ENCODE measurements around the gene HOXB5.
A peak's percentile ranks its signal among the peaks of the same experiment; 100 is the strongest.

HOXB5 gene

GRCh38 chr17:48547808-48548522, 45.6 kb downstream of the HOXB5 start:
- no peak for TF ChIP-seq CTCF (IDR thresholded peaks at IDR 0.05)
- H3K4me1 Mint-ChIP-seq = peaks cover 83% of the 10 kb centered on the region
- H3K36me3 Mint-ChIP-seq (ENCODE audit: low read depth) = peaks cover 31% of the 10 kb centered on the region
- H3K27me3 Mint-ChIP-seq (ENCODE audit: low read depth, poor library complexity) = no peaks in the 10 kb centered on the region
- H3K9me3 Mint-ChIP-seq = no peaks in the 10 kb centered on the region
- no peak for DNase-seq
- peak overlapping the region; percentile 99 for H3K4me3 Mint-ChIP-seq
- H3K27ac Mint-ChIP-seq = peak overlapping the region; percentile 100

- peaks cover 76% of the 10 kb centered on the region for H3K4me1 Mint-ChIP-seq
- H3K27ac Mint-ChIP-seq = peak overlapping the region; percentile 100
- TF ChIP-seq CTCF (IDR thresholded peaks at IDR 0.05) = no peak
- no peaks in the 10 kb centered on the region for H3K9me3 Mint-ChIP-seq
- peaks cover 2% of the 10 kb centered on the region for H3K27me3 Mint-ChIP-seq (ENCODE audit: low read depth, poor library complexity)
- H3K4me3 Mint-ChIP-seq = peak overlapping the region; percentile 99
- DNase-seq = no peak
- H3K36me3 Mint-ChIP-seq (ENCODE audit: low read depth) = peaks cover 38% of the 10 kb centered on the region
These were observed 46.4 kb downstream of the HOXB5 start for GRCh38 chr17:48546924-48547807.

GRCh38 chr17:48546137-48546923, 47.2 kb downstream of the HOXB5 start:
- peaks cover 40% of the 10 kb centered on the region for H3K36me3 Mint-ChIP-seq (ENCODE audit: low read depth)
- TF ChIP-seq CTCF (IDR thresholded peaks at IDR 0.05) = no peak
- peaks cover 70% of the 10 kb centered on the region for H3K4me1 Mint-ChIP-seq
- peak; percentile 65 for DNase-seq
- H3K9me3 Mint-ChIP-seq = no peaks in the 10 kb centered on the region
- peaks cover 6% of the 10 kb centered on the region for H3K27me3 Mint-ChIP-seq (ENCODE audit: low read depth, poor library complexity)
- H3K27ac Mint-ChIP-seq = peak overlapping the region; percentile 100
- H3K4me3 Mint-ChIP-seq = peak overlapping the region; percentile 99

- Mint-ChIP-seq H3K4me1 (peaks cover 70% of the 10 kb centered on the region), H3K9me3 (no peaks in the 10 kb centered on the region), H3K36me3 (ENCODE audit: low read depth) (peaks cover 45% of the 10 kb centered on the region), H3K27me3 (ENCODE audit: low read depth, poor library complexity) (peaks cover 6% of the 10 kb centered on the region), H3K4me3 (peak overlapping the region; percentile 99), H3K27ac (peak overlapping the region; percentile 100)
- DNase-seq = no peak
- TF ChIP-seq CTCF (IDR thresholded peaks at IDR 0.05) = no peak
These were observed 48.0 kb downstream of the HOXB5 start for GRCh38 chr17:48545539-48545938.

- DNase-seq = peak; percentile 52
- H3K4me1 Mint-ChIP-seq = peaks cover 70% of the 10 kb centered on the region
- H3K4me3 Mint-ChIP-seq = peak within 1 kb of the TSS; percentile 99
- peaks cover 6% of the 10 kb centered on the region for H3K27me3 Mint-ChIP-seq (ENCODE audit: low read depth, poor library complexity)
- H3K27ac Mint-ChIP-seq = peak within 1 kb of the TSS; percentile 100
- peaks cover 42% of the 10 kb centered on the region for H3K36me3 Mint-ChIP-seq (ENCODE audit: low read depth)
- H3K9me3 Mint-ChIP-seq = no peaks in the 10 kb centered on the region
- no peak for TF ChIP-seq CTCF (IDR thresholded peaks at IDR 0.05)
These were observed 48.6 kb downstream of the HOXB5 start, which contains the start of gene HOXB2 for GRCh38 chr17:48545022-48545375. HOXB2 (minus strand) TSS chr17:48545109; CDS start chr17:48544911, 198 bp downstream.
